SK-MEL-5 (cell line): ENCODE results near the gene TOGARAM2. TPM values are rescaled to one million over a fixed set of nuclear protein-coding genes. Genes with fewer than 3 reads are reported as not detected.

Experiments
- DNase-seq: peaks from one replicate; pipeline ENCODE4 v3.0.0-alpha.2; 2016; ENCODE audit warnings: low read depth, low spot score
- in situ Hi-C: cut with HindIII; loops from 2 replicates; pipeline ENCODE4 v1.10.0; 2016; ENCODE audit warnings: low sequenced_read_pairs, high pct_unique_total_duplicates, low pct_unique_long_range_greater_than_20kb
- total RNA-seq: library from RNA; depleted of rRNA; stranded (reverse); fragments of >200 nt; shearing (Covaris generic); gene quantifications from 2 replicates; pipeline ENCODE4 v1.2.3, GENCODE V29; 2014

Gene TOGARAM2
- total RNA-seq, 1 experiment from 2014 or later, result under 0.01 TPM

- no peak for DNase-seq
- in situ Hi-C loops, result no loop called here
These were observed 28.9 kb downstream of the TOGARAM2 start for GRCh38 chr2:29009711-29010677.

GRCh38 chr2:29010946-29011345, 29.8 kb downstream of the TOGARAM2 start:
- in situ Hi-C loops, result no loop called here

GRCh38 chr2:29011418-29012060, 30.4 kb downstream of the TOGARAM2 start:
- in situ Hi-C loops, result no loop called here
- DNase-seq, result no peak

More at GRCh38 chr2:29010946-29011345, 29.8 kb downstream of the TOGARAM2 start:
- DNase-seq, result no peak

- in situ Hi-C loops, result no loop called here
- DNase-seq, result no peak
These were observed 31.1 kb downstream of the TOGARAM2 start for GRCh38 chr2:29012211-29012681.

DNA sequence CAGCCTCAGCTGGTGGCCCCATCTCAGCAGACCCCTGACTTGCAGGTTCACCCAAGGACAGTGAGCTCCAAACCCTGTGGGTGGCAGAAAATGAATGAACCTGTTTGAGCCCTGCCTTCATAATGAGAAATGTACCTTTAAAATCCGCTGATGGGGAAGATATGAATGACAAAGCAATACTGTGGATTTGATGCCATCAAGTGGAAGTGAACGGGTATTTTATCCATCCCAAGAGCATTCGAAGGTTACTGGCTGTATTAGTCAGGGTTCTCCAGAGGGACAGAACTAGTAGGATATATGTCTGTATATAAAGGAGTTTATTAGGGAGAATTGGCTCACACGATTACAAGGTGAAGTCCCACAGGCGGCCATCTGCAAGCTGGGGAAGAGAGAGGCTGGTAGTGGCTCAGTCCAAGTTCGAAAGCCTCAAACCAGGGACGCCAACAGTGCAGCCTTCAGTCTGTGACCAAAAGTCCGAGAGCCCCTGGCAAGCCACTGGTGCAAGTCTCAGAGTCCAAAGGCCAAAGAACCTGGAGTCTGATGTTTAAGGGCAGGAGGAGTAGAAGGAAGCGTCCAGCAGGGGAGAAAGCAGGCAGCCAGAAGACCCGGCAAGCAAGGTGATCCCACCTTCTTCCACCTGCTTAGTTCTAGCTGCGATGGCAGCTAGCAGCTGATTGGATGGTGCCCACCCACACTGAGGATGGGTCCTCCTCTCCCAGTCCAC, 32.1 kb downstream of the TOGARAM2 start:
- in situ Hi-C loops, result no loop called here
- peak; percentile 26 for DNase-seq

GRCh38 chr2:29014331-29014730, 33.2 kb downstream of the TOGARAM2 start:
- in situ Hi-C loops, result no loop called here
- DNase-seq, result no peak

DNA sequence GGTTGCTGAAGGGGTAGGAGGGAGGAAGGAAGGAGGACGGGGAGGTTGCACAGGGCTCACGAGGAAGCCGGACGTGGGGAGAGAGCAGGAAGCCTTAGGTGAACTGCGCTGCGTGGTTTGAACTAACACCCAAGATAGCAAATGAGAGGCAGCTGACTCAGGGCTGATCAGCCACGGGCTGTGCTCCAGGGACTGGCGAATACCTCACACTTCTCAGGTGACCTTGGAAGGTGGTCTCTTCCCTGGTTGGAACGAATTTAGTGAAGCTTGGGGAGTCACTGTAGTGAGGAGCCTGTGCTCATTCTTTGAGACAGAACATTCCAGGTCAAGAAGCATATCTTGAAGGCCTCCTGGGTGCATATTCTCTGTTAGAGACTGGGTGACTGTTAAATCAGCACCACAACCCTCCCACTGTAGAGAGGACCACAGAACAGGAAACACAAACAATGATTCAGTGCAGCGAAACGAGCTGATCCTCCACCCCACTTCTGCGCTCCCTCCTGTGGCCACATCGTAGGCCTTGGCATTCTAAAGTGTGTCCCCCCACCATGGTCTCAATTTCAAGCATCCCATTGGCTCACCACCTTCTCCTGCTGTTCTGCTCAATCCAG, 33.8 kb downstream of the TOGARAM2 start:
- in situ Hi-C loops, result no loop called here
- no peak for DNase-seq

GRCh38 chr2:29015701-29016470, 34.8 kb downstream of the TOGARAM2 start:
- in situ Hi-C loops, result no loop called here
- DNase-seq, result no peak

DNA sequence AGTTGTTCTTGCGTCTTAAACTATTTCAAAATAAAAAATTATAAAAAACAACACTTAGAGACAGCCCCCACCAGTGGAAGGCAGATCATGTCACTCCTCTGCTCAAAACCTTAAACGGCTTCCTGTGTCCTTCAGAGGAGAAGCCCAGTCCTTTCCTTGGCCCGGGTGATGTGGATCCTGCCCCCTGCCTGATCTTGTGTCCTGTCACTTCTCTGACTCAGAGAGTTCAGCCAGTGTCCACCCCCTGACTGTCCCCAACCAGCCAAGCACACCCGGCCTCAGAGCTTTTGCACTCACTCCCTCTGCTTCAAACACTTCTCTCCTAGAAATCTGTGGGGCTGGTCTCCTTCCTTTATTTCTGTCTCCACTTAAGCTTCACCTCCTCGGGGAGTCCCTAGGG, 35.4 kb downstream of the TOGARAM2 start:
- in situ Hi-C loops, result no loop called here
- no peak for DNase-seq

DNA sequence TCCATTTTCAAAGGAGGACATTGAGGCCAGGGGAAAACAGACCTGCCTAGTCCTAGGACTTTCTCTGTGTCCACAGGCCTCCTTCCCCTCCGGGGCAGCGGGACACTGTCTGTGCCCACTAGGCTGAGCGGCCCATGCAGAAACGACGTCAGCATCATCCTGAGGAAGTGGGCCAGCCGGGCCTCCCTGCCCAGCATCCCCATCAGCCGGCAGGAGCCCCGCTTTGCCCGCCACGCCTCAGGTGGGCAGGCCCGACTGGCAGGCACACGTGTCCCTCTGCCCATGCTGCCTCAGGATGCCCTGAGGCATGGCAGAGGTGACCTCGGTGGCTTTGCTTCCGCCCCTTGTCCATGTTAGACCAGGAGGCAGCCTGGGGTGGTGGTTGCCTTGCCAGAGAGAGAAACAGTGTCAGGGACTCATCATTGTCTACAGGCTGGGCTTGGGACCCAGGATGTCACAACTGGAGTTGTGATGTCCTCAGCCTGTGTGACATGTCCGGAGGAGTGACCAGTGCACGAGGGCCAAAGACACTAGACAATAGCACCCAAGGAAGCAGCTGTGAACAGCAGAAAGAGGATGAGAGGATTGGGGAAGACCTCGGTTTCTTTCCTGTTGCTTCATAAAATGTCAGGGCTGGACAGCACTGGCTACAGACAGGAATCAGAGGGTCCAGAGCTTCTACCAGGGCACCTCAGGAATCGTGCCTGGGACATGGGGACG, 36.8 kb downstream of the TOGARAM2 start:
- in situ Hi-C loops, result no loop called here
- no peak for DNase-seq

DNA sequence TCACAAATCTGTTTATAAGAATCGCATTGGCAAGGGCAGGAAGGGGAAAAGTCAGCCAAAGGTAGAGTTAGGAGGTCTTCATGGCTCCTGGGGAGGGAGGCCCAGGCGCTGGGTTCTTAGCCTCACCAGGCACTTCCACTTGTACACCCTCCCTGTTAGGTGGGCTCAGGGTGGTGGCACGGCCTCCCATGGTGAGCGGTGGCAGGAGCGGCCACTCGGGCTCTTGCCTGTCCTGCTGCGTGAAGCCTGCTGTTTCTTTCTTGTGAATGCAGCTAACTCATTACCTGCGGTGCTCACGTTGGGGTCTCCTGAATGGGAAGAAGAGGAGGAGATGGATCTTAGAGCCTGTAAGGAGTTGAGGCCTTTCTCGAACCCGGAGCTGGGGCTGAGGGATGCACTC, 40.8 kb downstream of the TOGARAM2 start:
- in situ Hi-C loops, result no loop called here
- DNase-seq, result no peak

- no peak for DNase-seq
- in situ Hi-C loops, result no loop called here
These were observed 41.6 kb downstream of the TOGARAM2 start for GRCh38 chr2:29022679-29023078.

GRCh38 chr2:29023188-29023587, 42.1 kb downstream of the TOGARAM2 start:
- in situ Hi-C loops, result no loop called here
- no peak for DNase-seq

GRCh38 chr2:29024882-29025430, 43.9 kb downstream of the TOGARAM2 start:
- no peak for DNase-seq
- in situ Hi-C loops, result no loop called here

DNA sequence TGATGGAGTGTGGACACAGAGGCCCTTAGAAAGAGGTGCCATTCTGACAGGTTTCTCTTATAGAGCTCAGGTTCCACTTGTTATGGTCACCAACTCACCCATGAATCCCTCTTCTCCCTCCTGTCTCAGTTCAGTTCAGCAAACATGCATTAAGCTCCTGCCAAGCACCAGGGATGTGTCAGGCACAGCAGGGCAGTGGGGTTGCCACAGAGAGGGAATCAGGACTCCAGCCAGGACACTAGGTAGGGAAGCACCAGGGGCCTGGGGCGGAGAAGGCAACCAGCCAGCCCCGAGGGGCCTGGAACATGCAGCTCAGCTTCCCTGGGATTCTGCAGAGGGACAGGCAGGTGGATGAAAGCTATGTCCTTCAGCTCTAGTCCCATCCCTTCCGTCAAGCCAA, 44.6 kb downstream of the TOGARAM2 start:
- no peak for DNase-seq
- in situ Hi-C loops, result no loop called here

- in situ Hi-C loops, result no loop called here
- DNase-seq, result no peak
These were observed 49.9 kb downstream of the TOGARAM2 start for GRCh38 chr2:29031046-29031445.
